GM19372 (cell line): Measurements from ENCODE around the gene ARHGAP42.
"Not testable (repeated sequence)": the region's sequence is repeated elsewhere in the genome, so short reads cannot be mapped to it uniquely, and the experiment has no call there.

Source experiments
- ATAC-seq: cut with Tn5 transposase; IDR thresholded peaks from one replicate; pipeline ENCODE4 v1.9.1; 2021; ENCODE audit warnings: mild to moderate bottlenecking, low read depth, moderate library complexity; ENCODE audit not compliant: unreplicated experiment

The ARHGAP42 gene

GRCh38 chr11:100901471-100901870 lies 214.4 kb downstream of the ARHGAP42 start:
- not testable (repeated sequence) for ATAC-seq

GRCh38 chr11:100902454-100903141 lies 215.5 kb downstream of the ARHGAP42 start:
- no peak for ATAC-seq

GRCh38 chr11:100903284-100903683 lies 216.2 kb downstream of the ARHGAP42 start:
- no peak for ATAC-seq

GRCh38 chr11:100905684-100906083 lies 218.6 kb downstream of the ARHGAP42 start:
- no peak for ATAC-seq

GRCh38 chr11:100908746-100909145 lies 221.7 kb downstream of the ARHGAP42 start:
- ATAC-seq, result no peak

GRCh38 chr11:100910808-100911207 lies 223.7 kb downstream of the ARHGAP42 start:
- peak; percentile 86 for ATAC-seq

- no peak for ATAC-seq
Observed at GRCh38 chr11:100914415-100915110, 227.5 kb downstream of the ARHGAP42 start.

GRCh38 chr11:100918551-100919500 lies 231.7 kb downstream of the ARHGAP42 start:
- ATAC-seq, result no peak

GRCh38 chr11:100920593-100920992 lies 233.5 kb downstream of the ARHGAP42 start:
- ATAC-seq, result no peak

GRCh38 chr11:100922121-100922520 lies 235.0 kb downstream of the ARHGAP42 start:
- ATAC-seq, result no peak

GRCh38 chr11:100923555-100923954 lies 236.5 kb downstream of the ARHGAP42 start:
- no peak for ATAC-seq

- peak; percentile 71 for ATAC-seq
Observed at GRCh38 chr11:100925935-100926334, 238.8 kb downstream of the ARHGAP42 start.

GRCh38 chr11:100927579-100927978 lies 240.5 kb downstream of the ARHGAP42 start:
- ATAC-seq, result no peak

GRCh38 chr11:100928426-100928825 lies 241.3 kb downstream of the ARHGAP42 start:
- no peak for ATAC-seq

- ATAC-seq, result peak; percentile 39
Observed at GRCh38 chr11:100929377-100929776, 242.3 kb downstream of the ARHGAP42 start.

GRCh38 chr11:100930185-100930778 lies 243.2 kb downstream of the ARHGAP42 start:
- ATAC-seq, result no peak

GRCh38 chr11:100932474-100933100 lies 245.5 kb downstream of the ARHGAP42 start:
- ATAC-seq, result no peak

GRCh38 chr11:100936781-100937180 lies 249.7 kb downstream of the ARHGAP42 start:
- ATAC-seq, result no peak

- no peak for ATAC-seq
Observed at GRCh38 chr11:100939571-100939970, 252.5 kb downstream of the ARHGAP42 start.

- ATAC-seq, result no peak
Observed at GRCh38 chr11:100940111-100940510, 253.0 kb downstream of the ARHGAP42 start.
